HepG2 (cell line): Measurements from ENCODE around the gene PIEZO2. TPM values are rescaled to one million over a fixed set of nuclear protein-coding genes. Genes with fewer than 3 reads are reported as not detected.

Source experiments
- ATAC-seq: fragments of 200-7000 bp; cut with Tn5 transposase; 3 replicates; pipeline ENCODE4 v1.9.1; 2020; ENCODE audit warnings: mild to moderate bottlenecking, moderate library complexity
- BruUV-seq: library from RNA; stranded (reverse); fragments of 400-500 nt; replicated peaks from 2 replicates; lab custom pipeline; 2021; lab: Mats Ljungman, UMichigan
- CTCF ChIA-PET: fragments of 300-600 bp; formaldehyde crosslinking; extraction: SDS; loops from one replicate; lab custom pipeline; 2021; ENCODE audit warnings: low total read pairs, inconsistent platforms, low intra/inter-chr PET ratio; lab: Yijun Ruan, JAX
- POLR2A ChIA-PET: fragments of 350-600 bp; sonication (Branson Sonifier 250); formaldehyde crosslinking; loops from one replicate; lab custom pipeline; 2020; ENCODE audit warnings: antibody characterized with exemption, inconsistent platforms; lab: Yijun Ruan, JAX
- DNase-seq: peaks from one replicate; pipeline ENCODE4 v3.0.0-alpha.2; 2015; ENCODE audit warnings: low spot score
- FAIRE-seq: peaks from 3 replicates; lab custom pipeline; 2011; peaks lifted over from hg19 to GRCh38; lab: Jason Lieb, UNC
- H2AFZ ChIP-seq: one replicate; pipeline ENCODE4 v1.6.1; 2011; ENCODE audit warnings: low read length, inconsistent platforms
- H3K27ac ChIP-seq: fragments of 300-600 bp; 3 replicates; pipeline ENCODE4 v1.8.0; 2011; ENCODE audit warnings: mixed run types, mild to moderate bottlenecking, mixed read lengths, low read length, inconsistent platforms; ENCODE audit not compliant: insufficient read depth; ENCODE audit errors: extremely low read length
- H3K27me3 ChIP-seq, 2 experiments: fragments of 200-600 bp in 1 of 2; 2 replicates in 1 of 2; 3 replicates in 1 of 2; pipeline versions ENCODE4 v1.6.0 to v1.8.0; 2011; ENCODE audit warnings: low read length in 2 of 2, mild to moderate bottlenecking in 2 of 2, moderate library complexity in 2 of 2, inconsistent platforms in 1 of 2; ENCODE audit not compliant: insufficient read depth in 2 of 2, control insufficient read depth in 1 of 2
- H3K36me3 ChIP-seq, 2 experiments: fragments of 200-600 bp in 1 of 2; replicated peaks in 1 of 2; 2 replicates in 1 of 2; 3 replicates in 1 of 2; pipeline versions ENCODE4 v1.5.1 to v1.8.0; 2011; ENCODE audit warnings: low read length in 2 of 2, inconsistent platforms in 1 of 2; ENCODE audit not compliant: insufficient read depth in 2 of 2, control insufficient read depth in 1 of 2
- H3K4me1 ChIP-seq: 2 replicates; pipeline ENCODE4 v1.5.1; 2012; ENCODE audit warnings: low read length, inconsistent platforms; ENCODE audit not compliant: insufficient read depth
- H3K4me2 ChIP-seq: 2 replicates; pipeline ENCODE4 v1.6.0; 2011; ENCODE audit warnings: low read depth, low read length, inconsistent platforms
- H3K4me3 ChIP-seq, 3 experiments: fragments of 200-600 bp in 1 of 3; sonication (generic), shearing (Covaris generic) in 1 of 3; replicated peaks in 1 of 3; 2 replicates each; pipeline ENCODE4 v1.5.1; 2011 to 2016; ENCODE audit warnings: low read length in 3 of 3, inconsistent platforms in 2 of 3, low read depth in 2 of 3, mild to moderate bottlenecking in 2 of 3, control low read depth in 1 of 3, mixed read lengths in 1 of 3; ENCODE audit not compliant: insufficient read depth in 1 of 3
- H3K79me2 ChIP-seq: one replicate; pipeline ENCODE4 v1.6.1; 2011; ENCODE audit warnings: low read length, inconsistent platforms; ENCODE audit not compliant: insufficient read depth
- H3K9ac ChIP-seq: 2 replicates; pipeline ENCODE4 v1.6.0; 2011; ENCODE audit warnings: mild to moderate bottlenecking, low read depth, low read length, inconsistent platforms; ENCODE audit not compliant: insufficient read depth
- H3K9me3 ChIP-seq: 2 replicates; pipeline ENCODE4 v1.5.1; 2012; ENCODE audit warnings: mild to moderate bottlenecking, low read length
- H4K20me1 ChIP-seq: 2 replicates; pipeline ENCODE4 v1.6.0; 2011; ENCODE audit warnings: inconsistent platforms, mild to moderate bottlenecking, low read length, moderate library complexity; ENCODE audit not compliant: insufficient read depth
- AGO2 ChIP-seq: fragments of 200-400 bp; formaldehyde crosslinking; optimal IDR thresholded peaks from 2 replicates; pipeline ENCODE3; 2017; ENCODE audit warnings: mild to moderate bottlenecking, low read depth, low read length, moderate library complexity
- KMT2B ChIP-seq: IDR thresholded peaks from 2 replicates; pipeline ENCODE4 v1.6.1; 2016; ENCODE audit warnings: missing genetic modification reagents, missing compliant biosample characterization
- MTERF4 ChIP-seq: sonication (generic); formaldehyde crosslinking; IDR thresholded peaks from 2 replicates; pipeline ENCODE4 v1.8.0; 2023; ENCODE audit warnings: mild to moderate bottlenecking, missing genetic modification reagents
- NCOA2 ChIP-seq: sonication (generic); formaldehyde crosslinking; IDR thresholded peaks from 2 replicates; pipeline ENCODE4 v1.8.0; 2022; ENCODE audit warnings: inconsistent platforms
- RBM22 ChIP-seq: fragments of 200-400 bp; formaldehyde crosslinking; optimal IDR thresholded peaks from 2 replicates; pipeline ENCODE3; 2017; ENCODE audit warnings: mild to moderate bottlenecking, low read length, moderate library complexity
- SMARCC2 ChIP-seq: fragments of 450-650 bp; IDR thresholded peaks from 2 replicates; pipeline ENCODE4 v1.6.1; 2017; ENCODE audit warnings: antibody characterized with exemption, mild to moderate bottlenecking
- ZBTB4 ChIP-seq: sonication (generic); formaldehyde crosslinking; IDR thresholded peaks from 2 replicates; pipeline ENCODE4 v1.4.0; 2020; ENCODE audit warnings: missing genetic modification reagents, mild to moderate bottlenecking, borderline replicate concordance
- ZFP1 ChIP-seq: IDR thresholded peaks from 2 replicates; pipeline ENCODE4 v1.6.1; 2016
- WGBS: methylation state at CpG from one replicate; pipeline ENCODE4 v1.1.6; 2017; ENCODE audit warnings: low lambda C conversion rate; 5-methylcytosine and 5-hydroxymethylcytosine counted together
- in situ Hi-C: cut with HindIII; loops from 2 replicates; pipeline ENCODE4 v1.10.0; 2017; ENCODE audit warnings: low pct_unique_long_range_greater_than_20kb; ENCODE audit not compliant: extremely low pct_ligation_motif_present
- intact Hi-C: fragments of 100-400 bp; cut with micrococcal nuclease; formaldehyde crosslinking; loops from one replicate; pipeline ENCODE4 v1.10.0; 2022; ENCODE audit not compliant: unreplicated experiment
- polyA plus RNA-seq, 8 experiments: library from polyadenylated mRNA; depleted of rRNA in 3 of 8; stranded (reverse) in 7 of 8; unstranded in 1 of 8; fragments of >200 nt; fragmentation: Illumina TruSeq in 4 of 8; extraction: Trizol in 4 of 8; gene quantifications; 2 replicates each; pipeline versions ENCODE4 v1.2.1 to v1.2.3, GENCODE V29; 2011 to 2016; ENCODE audit warnings: low read depth in 4 of 8, missing spikeins in 1 of 8, mixed read lengths in 1 of 8; ENCODE audit not compliant: insufficient read depth in 1 of 8
- total RNA-seq, 5 experiments: library from RNA; depleted of rRNA; stranded (reverse); fragments of >200 nt; fragmentation: Illumina TruSeq; extraction: Trizol; gene quantifications; 2 replicates each; pipeline ENCODE4 v1.2.3, GENCODE V29; 2016; ENCODE audit warnings: low read depth in 1 of 5
- TF ChIP-seq, protein P1 (sequence below): sonication (generic); formaldehyde crosslinking; IDR thresholded peaks from 2 replicates; pipeline ENCODE4 v1.5.0; 2020; ENCODE audit warnings: mild to moderate bottlenecking, low read depth, missing genetic modification reagents, borderline replicate concordance
- TF ChIP-seq, protein P2 (sequence below): sonication (generic); formaldehyde crosslinking; IDR thresholded peaks from 2 replicates; pipeline ENCODE4 v1.5.1; 2020; ENCODE audit warnings: missing genetic modification reagents, mild to moderate bottlenecking, borderline replicate concordance

PIEZO2 gene
- total and polyA plus RNA-seq, 2 of the 13 experiments (the other 11 are each of a cell fraction or from before 2014, with no cell fraction given), result 15.2 to 27.2 TPM

DNA sequence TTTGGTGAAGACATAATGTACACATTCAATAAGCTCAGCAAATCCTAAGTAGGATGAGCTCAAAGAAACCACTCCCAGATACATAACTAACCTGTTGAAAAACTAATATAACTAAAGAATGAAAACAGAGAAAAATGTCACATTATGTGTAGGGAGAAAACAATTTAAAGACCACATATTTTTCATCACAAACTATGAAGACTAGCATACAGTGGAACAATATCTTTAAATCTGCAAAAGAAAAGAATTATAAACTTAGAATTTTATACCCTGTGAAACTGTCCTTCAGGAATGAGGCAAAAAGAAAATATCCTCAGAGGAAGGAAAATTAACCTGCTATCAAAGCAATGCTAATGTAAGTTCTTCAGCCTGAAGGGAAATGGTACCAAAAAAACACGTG is 151.5 kb downstream of the PIEZO2 start:
- no TSS peak for BruUV-seq
- DNase-seq, result no peak
- Histone ChIP-seq H3K36me3 (no peaks in the 10 kb centered on the region; a peak in 1 of 5 replicates), H3K79me2 (no peaks in the 10 kb centered on the region), H3K9me3 (peaks cover 10% of the 10 kb centered on the region), H2AFZ (no peak overlapping the region), H3K4me1 (peaks cover 20% of the 10 kb centered on the region), H3K9ac (no peak overlapping the region), H3K4me2 (no peak overlapping the region), H4K20me1 (no peaks in the 10 kb centered on the region), H3K27me3 (no peaks in the 10 kb centered on the region), H3K27ac (no peak overlapping the region), H3K4me3 (no peak overlapping the region)
- no peak for ATAC-seq
- FAIRE-seq, result no peak
- intact Hi-C loops, result no loop called here
- ChIA-PET POLR2A (no interaction called here), CTCF (no interaction called here)
- TF ChIP-seq ZFP1 (CRISPR knock-in tag), result peak; percentile 93; the same call in 1 of the 2 replicates
- no peak for TF ChIP-seq ZBTB4 (CRISPR knock-in tag)
- in situ Hi-C loops, result no loop called here
- WGBS, result 71% methylated on average over 1 of the region's 1 CpG

- FAIRE-seq (no peak), ATAC-seq (no peak), DNase-seq (no peak)
- Histone ChIP-seq H3K4me3 (no peak overlapping the region), H3K27me3 (no peaks in the 10 kb centered on the region), H3K9me3 (peaks cover 10% of the 10 kb centered on the region), H3K4me1 (peaks cover 4% of the 10 kb centered on the region; the same call in 1 of the 2 replicates), H3K79me2 (no peaks in the 10 kb centered on the region), H3K27ac (no peak overlapping the region), H3K4me2 (no peak overlapping the region), H3K36me3 (no peaks in the 10 kb centered on the region), H2AFZ (no peak overlapping the region), H4K20me1 (no peaks in the 10 kb centered on the region), H3K9ac (no peak overlapping the region)
- intact Hi-C loops (no loop called here), in situ Hi-C loops (no loop called here)
- 100% methylated on average over 1 of the region's 1 CpG for WGBS
- CTCF ChIA-PET, result no interaction called here
- POLR2A ChIA-PET, result interaction anchor here (1.6 kb wide), 1 partner anchor 10 kb away, joined by 5 read pairs; no protein-coding TSS in a partner anchor
- TF ChIP-seq SMARCC2 (no peak), NCOA2 (CRISPR knock-in tag) (no peak), AGO2 (no peak), MTERF4 (CRISPR knock-in tag) (no peak), RBM22 (no peak), KMT2B (no peak)
- TF ChIP-seq, protein P1, sequence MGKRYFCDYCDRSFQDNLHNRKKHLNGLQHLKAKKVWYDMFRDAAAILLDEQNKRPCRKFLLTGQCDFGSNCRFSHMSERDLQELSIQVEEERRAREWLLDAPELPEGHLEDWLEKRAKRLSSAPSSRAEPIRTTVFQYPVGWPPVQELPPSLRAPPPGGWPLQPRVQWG (CRISPR knock-in tag), result no peak
- TF ChIP-seq, protein P2, sequence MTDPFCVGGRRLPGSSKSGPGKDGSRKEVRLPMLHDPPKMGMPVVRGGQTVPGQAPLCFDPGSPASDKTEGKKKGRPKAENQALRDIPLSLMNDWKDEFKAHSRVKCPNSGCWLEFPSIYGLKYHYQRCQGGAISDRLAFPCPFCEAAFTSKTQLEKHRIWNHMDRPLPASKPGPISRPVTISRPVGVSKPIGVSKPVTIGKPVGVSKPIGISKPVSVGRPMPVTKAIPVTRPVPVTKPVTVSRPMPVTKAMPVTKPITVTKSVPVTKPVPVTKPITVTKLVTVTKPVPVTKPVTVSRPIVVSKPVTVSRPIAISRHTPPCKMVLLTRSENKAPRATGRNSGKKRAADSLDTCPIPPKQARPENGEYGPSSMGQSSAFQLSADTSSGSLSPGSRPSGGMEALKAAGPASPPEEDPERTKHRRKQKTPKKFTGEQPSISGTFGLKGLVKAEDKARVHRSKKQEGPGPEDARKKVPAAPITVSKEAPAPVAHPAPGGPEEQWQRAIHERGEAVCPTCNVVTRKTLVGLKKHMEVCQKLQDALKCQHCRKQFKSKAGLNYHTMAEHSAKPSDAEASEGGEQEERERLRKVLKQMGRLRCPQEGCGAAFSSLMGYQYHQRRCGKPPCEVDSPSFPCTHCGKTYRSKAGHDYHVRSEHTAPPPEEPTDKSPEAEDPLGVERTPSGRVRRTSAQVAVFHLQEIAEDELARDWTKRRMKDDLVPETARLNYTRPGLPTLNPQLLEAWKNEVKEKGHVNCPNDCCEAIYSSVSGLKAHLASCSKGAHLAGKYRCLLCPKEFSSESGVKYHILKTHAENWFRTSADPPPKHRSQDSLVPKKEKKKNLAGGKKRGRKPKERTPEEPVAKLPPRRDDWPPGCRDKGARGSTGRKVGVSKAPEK (CRISPR knock-in tag), result no peak
- BruUV-seq, result no TSS peak
These were observed 153.8 kb downstream of the PIEZO2 start for GRCh38 chr18:10995550-10995949.
